H9 (cell line): Measurements from ENCODE around the gene LRRC23. TPM values are rescaled to one million over a fixed set of nuclear protein-coding genes. Genes with fewer than 3 reads are reported as not detected.

ENCODE experiments used
- DNase-seq: peaks from one replicate; pipeline ENCODE4 v3.0.0-alpha.2; 2017
- H2AFZ ChIP-seq: one replicate; pipeline ENCODE4 v1.6.1; 2013; ENCODE audit warnings: mild to moderate bottlenecking, low read length, control low read depth, moderate library complexity
- H2AK5ac ChIP-seq: 2 replicates; pipeline ENCODE4 v1.6.1; 2013; ENCODE audit warnings: low read length, control low read depth, mixed read lengths; ENCODE audit not compliant: insufficient read length
- H2BK120ac ChIP-seq: one replicate; pipeline ENCODE4 v1.6.1; 2013; ENCODE audit warnings: low read depth, mild to moderate bottlenecking, low read length, control low read depth, inconsistent platforms; ENCODE audit not compliant: poor library complexity, severe bottlenecking
- H2BK12ac ChIP-seq: 2 replicates; pipeline ENCODE4 v1.6.1; 2013; ENCODE audit warnings: low read length, control low read depth, mixed read lengths, low read depth; ENCODE audit not compliant: insufficient read length
- H2BK15ac ChIP-seq: 2 replicates; pipeline ENCODE4 v1.6.1; 2013; ENCODE audit warnings: low read depth, low read length, control low read depth
- H2BK20ac ChIP-seq: one replicate; pipeline ENCODE4 v1.6.1; 2013; ENCODE audit warnings: low read depth, mild to moderate bottlenecking, low read length, control low read depth, inconsistent platforms; ENCODE audit not compliant: poor library complexity, severe bottlenecking
- H2BK5ac ChIP-seq: 2 replicates; pipeline ENCODE4 v1.6.1; 2013; ENCODE audit warnings: low read length, control low read depth, mixed read lengths; ENCODE audit not compliant: insufficient read length
- H3K14ac ChIP-seq: 2 replicates; pipeline ENCODE4 v1.6.1; 2013; ENCODE audit warnings: low read length, control low read depth; ENCODE audit not compliant: insufficient read depth
- H3K18ac ChIP-seq: 2 replicates; pipeline ENCODE4 v1.6.1; 2013; ENCODE audit warnings: low read depth, mild to moderate bottlenecking, mixed read lengths, low read length, control low read depth; ENCODE audit not compliant: insufficient read length
- H3K23ac ChIP-seq: 2 replicates; pipeline ENCODE4 v1.6.1; 2013; ENCODE audit warnings: low read length, control low read depth, mixed read lengths, low read depth; ENCODE audit not compliant: insufficient read length
- H3K23me2 ChIP-seq: 2 replicates; pipeline ENCODE4 v1.6.1; 2013; ENCODE audit warnings: low read depth, mild to moderate bottlenecking, mixed read lengths, low read length, control low read depth; ENCODE audit not compliant: insufficient read length, poor library complexity, severe bottlenecking
- H3K27ac ChIP-seq: 2 replicates; pipeline ENCODE4 v1.5.1; 2013; ENCODE audit warnings: low read length, control low read depth, mixed read lengths, low read depth; ENCODE audit not compliant: insufficient read length
- H3K27me3 ChIP-seq: 2 replicates; pipeline ENCODE4 v1.6.1; 2013; ENCODE audit warnings: low read length, control low read depth, inconsistent platforms; ENCODE audit not compliant: insufficient read depth
- H3K4ac ChIP-seq: 2 replicates; pipeline ENCODE4 v1.6.1; 2013; ENCODE audit warnings: low read depth, mild to moderate bottlenecking, control low read depth, inconsistent platforms, low read length, moderate library complexity
- H3K4me1 ChIP-seq: 2 replicates; pipeline ENCODE4 v1.6.1; 2013; ENCODE audit warnings: low read length, control low read depth, inconsistent platforms; ENCODE audit not compliant: insufficient read depth
- H3K4me2 ChIP-seq: 2 replicates; pipeline ENCODE4 v1.6.1; 2013; ENCODE audit warnings: low read length, control low read depth, mixed read lengths; ENCODE audit not compliant: insufficient read length, insufficient read depth
- H3K56ac ChIP-seq: 2 replicates; pipeline ENCODE4 v1.6.1; 2013; ENCODE audit warnings: low read depth, mild to moderate bottlenecking, mixed read lengths, low read length, control low read depth; ENCODE audit not compliant: insufficient read length
- H3K79me1 ChIP-seq: 2 replicates; pipeline ENCODE4 v1.6.1; 2013; ENCODE audit warnings: low read depth, mild to moderate bottlenecking, moderate library complexity, low read length, control low read depth, inconsistent platforms; ENCODE audit not compliant: insufficient read depth, poor library complexity, severe bottlenecking
- H3K79me2 ChIP-seq: 2 replicates; pipeline ENCODE4 v1.6.1; 2013; ENCODE audit warnings: low read length, control low read depth, inconsistent platforms; ENCODE audit not compliant: insufficient read depth
- H3K9ac ChIP-seq: 2 replicates; pipeline ENCODE4 v1.6.1; 2013; ENCODE audit warnings: low read length, control low read depth, mixed read lengths; ENCODE audit not compliant: insufficient read length; ENCODE audit errors: extremely low read depth
- H3K9me3 ChIP-seq: one replicate; pipeline ENCODE4 v1.6.1; 2013; ENCODE audit warnings: low read depth, low read length, inconsistent platforms; ENCODE audit not compliant: control insufficient read depth
- H3T11ph ChIP-seq: one replicate; pipeline ENCODE4 v1.6.1; 2013; ENCODE audit warnings: mild to moderate bottlenecking, low read length, control low read depth, inconsistent platforms
- H4K20me1 ChIP-seq: one replicate; pipeline ENCODE4 v1.6.1; 2013; ENCODE audit not compliant: control insufficient read depth, insufficient read length, insufficient read depth
- H4K5ac ChIP-seq: 2 replicates; pipeline ENCODE4 v1.6.1; 2013; ENCODE audit warnings: low read depth, mild to moderate bottlenecking, mixed read lengths, low read length, control low read depth; ENCODE audit not compliant: insufficient read length
- H4K8ac ChIP-seq: replicated peaks from 2 replicates; pipeline ENCODE4 v1.6.1; 2013; ENCODE audit warnings: low read length, control low read depth, mixed read lengths, low read depth; ENCODE audit not compliant: insufficient read length
- H4K91ac ChIP-seq: 2 replicates; pipeline ENCODE4 v1.6.1; 2013; ENCODE audit warnings: low read depth, mild to moderate bottlenecking, moderate library complexity, mixed read lengths, low read length, control low read depth; ENCODE audit not compliant: insufficient read length
- H3K27ac Mint-ChIP-seq, 3 experiments: 2 replicates in 2 of 3; 3 replicates in 1 of 3; pipeline ENCODE4 v1.8.0; 2020 to 2021; ENCODE audit warnings: mixed read lengths in 3 of 3, mild to moderate bottlenecking in 1 of 3, moderate library complexity in 1 of 3
- H3K27me3 Mint-ChIP-seq: 2 replicates; pipeline ENCODE4 v1.8.0; 2021; ENCODE audit warnings: low read depth, mild to moderate bottlenecking, moderate library complexity, mixed read lengths
- H3K36me3 Mint-ChIP-seq, 3 experiments: 2 replicates in 2 of 3; 3 replicates in 1 of 3; pipeline ENCODE4 v1.8.0; 2020 to 2021; ENCODE audit warnings: low read depth in 3 of 3, mixed read lengths in 3 of 3; ENCODE audit not compliant: insufficient read depth in 1 of 3
- H3K4me1 Mint-ChIP-seq, 2 experiments: 2 replicates each; pipeline ENCODE4 v1.8.0; 2020; ENCODE audit warnings: mixed read lengths in 2 of 2
- H3K4me3 Mint-ChIP-seq, 2 experiments: 2 replicates in 1 of 2; 3 replicates in 1 of 2; pipeline ENCODE4 v1.8.0; 2020 to 2021; ENCODE audit warnings: mild to moderate bottlenecking in 2 of 2, mixed read lengths in 2 of 2, moderate library complexity in 1 of 2
- H3K9me3 Mint-ChIP-seq, 2 experiments: 2 replicates in 1 of 2; 3 replicates in 1 of 2; pipeline ENCODE4 v1.8.0; 2020; ENCODE audit warnings: mild to moderate bottlenecking in 2 of 2, mixed read lengths in 2 of 2, moderate library complexity in 1 of 2
- WGBS: extraction: QIAGEN DNeasy Blood & Tissue Kit; methylation state at CpG from one replicate; pipeline ENCODE4 v1.1.7; 2013; ENCODE audit warnings: missing lambda C conversion rate, low lambda C conversion rate, mixed read lengths; ENCODE audit not compliant: insufficient read length; ENCODE audit errors: extremely low coverage; 5-methylcytosine and 5-hydroxymethylcytosine counted together
- total RNA-seq: library from RNA; stranded (reverse); gene quantifications from 2 replicates; pipeline ENCODE4 v1.2.1, GENCODE V29; 2021
- TF ChIP-seq, protein P1 (sequence below): fragments of 200-600 bp; sonication (generic); conservative IDR thresholded peaks from 3 replicates; pipeline ENCODE4 v1.8.0; 2021; ENCODE audit warnings: antibody characterized with exemption, mild to moderate bottlenecking

Gene LRRC23
- total RNA-seq, 1 experiment from 2014 or later = 2.1 TPM

DNA sequence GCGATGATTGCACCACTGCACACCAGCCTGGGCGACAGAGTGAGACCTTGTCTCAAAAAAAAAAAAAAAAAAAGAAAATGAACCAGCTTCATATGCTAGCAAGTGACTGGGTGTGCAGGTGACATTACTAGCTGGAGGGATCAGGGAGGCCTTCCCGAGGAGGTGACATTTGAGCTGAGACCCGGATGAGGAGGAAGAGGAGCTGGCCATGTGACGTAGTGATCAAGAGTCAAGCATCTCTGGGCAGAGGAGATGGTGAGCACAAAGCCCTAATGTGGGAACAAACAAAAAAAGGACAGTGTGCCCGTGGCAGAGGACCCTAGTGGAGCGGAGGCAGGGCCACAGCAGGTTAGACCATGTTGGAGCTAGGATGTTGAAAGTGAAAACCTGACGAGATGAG lies 43.0 kb downstream of the LRRC23 start:
- H2BK12ac ChIP-seq = no peak overlapping the region
- Mint-ChIP-seq H3K36me3 (peaks cover 3 to 6% (median 6%) of the 10 kb centered on the region in 3 experiments; a peak in 3 of 7 replicates), H3K4me3 (peak overlapping the region; percentile 18 to 25; a peak in 1 of 5 replicates), H3K9me3 (no peaks in the 10 kb centered on the region; a peak in 1 of 5 replicates), H3K27me3 (peaks cover 2% of the 10 kb centered on the region; the same call in 1 of the 2 replicates), H3K27ac (no peak overlapping the region; a peak in 2 of 7 replicates), H3K4me1 (peaks cover 42% of the 10 kb centered on the region in 2 experiments)
- no peak overlapping the region for H3K23ac ChIP-seq
- H3K4me1 ChIP-seq = 0 out of 2 replicates have a peak, but pooled peaks cover 4% of the 10 kb centered on the region
- no peak for DNase-seq
- H3T11ph ChIP-seq = no peak overlapping the region
- H3K27ac ChIP-seq = no peak overlapping the region
- H4K8ac ChIP-seq = no peak overlapping the region
- WGBS = no CpG with 5 or more reads among the region's 8 CpGs
- H3K4me2 ChIP-seq = no peak overlapping the region
- no peaks in the 10 kb centered on the region for H3K9me3 ChIP-seq
- H2BK5ac ChIP-seq = no peak overlapping the region
- H3K79me2 ChIP-seq = no peaks in the 10 kb centered on the region
- H3K27me3 ChIP-seq = no peaks in the 10 kb centered on the region
- H2BK20ac ChIP-seq = no peak overlapping the region
- H2AFZ ChIP-seq = no peak overlapping the region
- H4K5ac ChIP-seq = no peak overlapping the region
- H3K18ac ChIP-seq = no peak overlapping the region
- peaks cover 2% of the 10 kb centered on the region for H4K20me1 ChIP-seq
- H2BK15ac ChIP-seq = no peak overlapping the region
- H3K4ac ChIP-seq = no peak overlapping the region
- H3K14ac ChIP-seq = no peak overlapping the region
- no peak overlapping the region for H2BK120ac ChIP-seq
- H3K79me1 ChIP-seq = no peaks in the 10 kb centered on the region
- H3K56ac ChIP-seq = no peak overlapping the region
- H3K9ac ChIP-seq = no peak overlapping the region
- H3K23me2 ChIP-seq = peaks cover 16% of the 10 kb centered on the region
- TF ChIP-seq, protein P1, sequence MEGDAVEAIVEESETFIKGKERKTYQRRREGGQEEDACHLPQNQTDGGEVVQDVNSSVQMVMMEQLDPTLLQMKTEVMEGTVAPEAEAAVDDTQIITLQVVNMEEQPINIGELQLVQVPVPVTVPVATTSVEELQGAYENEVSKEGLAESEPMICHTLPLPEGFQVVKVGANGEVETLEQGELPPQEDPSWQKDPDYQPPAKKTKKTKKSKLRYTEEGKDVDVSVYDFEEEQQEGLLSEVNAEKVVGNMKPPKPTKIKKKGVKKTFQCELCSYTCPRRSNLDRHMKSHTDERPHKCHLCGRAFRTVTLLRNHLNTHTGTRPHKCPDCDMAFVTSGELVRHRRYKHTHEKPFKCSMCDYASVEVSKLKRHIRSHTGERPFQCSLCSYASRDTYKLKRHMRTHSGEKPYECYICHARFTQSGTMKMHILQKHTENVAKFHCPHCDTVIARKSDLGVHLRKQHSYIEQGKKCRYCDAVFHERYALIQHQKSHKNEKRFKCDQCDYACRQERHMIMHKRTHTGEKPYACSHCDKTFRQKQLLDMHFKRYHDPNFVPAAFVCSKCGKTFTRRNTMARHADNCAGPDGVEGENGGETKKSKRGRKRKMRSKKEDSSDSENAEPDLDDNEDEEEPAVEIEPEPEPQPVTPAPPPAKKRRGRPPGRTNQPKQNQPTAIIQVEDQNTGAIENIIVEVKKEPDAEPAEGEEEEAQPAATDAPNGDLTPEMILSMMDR = no peak
- H2AK5ac ChIP-seq = no peak overlapping the region
- H4K91ac ChIP-seq = no peak overlapping the region
